ENCODE data around the gene AJAP1. TPM values are rescaled to one million over a fixed set of nuclear protein-coding genes. Genes with fewer than 3 reads are reported as not detected.

Gene AJAP1
- total and polyA plus RNA-seq, 12 donors = 0.07 to 2.2 (median 0.44) TPM

DNA sequence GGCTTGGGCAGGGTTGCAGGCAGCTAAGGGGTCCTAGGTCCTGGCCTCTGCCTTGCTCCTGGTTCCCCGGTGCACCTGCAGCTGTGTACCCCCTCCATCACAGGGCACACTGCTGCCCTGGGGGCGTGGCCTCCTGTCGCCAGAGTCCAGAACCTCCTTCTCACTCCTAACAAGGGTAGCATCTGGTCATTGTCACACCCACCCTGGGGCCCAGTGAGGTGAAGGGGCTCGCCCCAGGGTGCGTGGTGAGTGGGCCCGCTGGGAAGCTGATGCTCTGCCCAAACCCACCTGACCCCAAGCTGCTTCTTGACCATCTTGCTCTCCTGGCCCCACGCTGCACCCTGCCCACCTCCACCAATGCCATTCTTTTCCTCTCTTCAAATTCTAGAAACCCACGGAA lies 44.5 kb downstream of the AJAP1 start:
- 77 to 93% (median 89%) methylated on average over 2 to 8 of the region's 8 CpGs for WGBS, 4 donors
- Histone ChIP-seq H3K27ac (no peak overlapping the region), H3K4me3 (no peak overlapping the region), H3K9me3 (replicated peaks in 1 of 3) (no peaks in the 10 kb centered on the region), H3K27me3 (no peaks in the 10 kb centered on the region), H3K4me1 (replicated peaks in 1 of 2) (no peaks in the 10 kb centered on the region), H3K36me3 (replicated peaks in 1 of 2) (no peaks in the 10 kb centered on the region)
- TF ChIP-seq POLR2A (IDR thresholded peaks at IDR 0.05) = no peak
- TF ChIP-seq, protein P1, sequence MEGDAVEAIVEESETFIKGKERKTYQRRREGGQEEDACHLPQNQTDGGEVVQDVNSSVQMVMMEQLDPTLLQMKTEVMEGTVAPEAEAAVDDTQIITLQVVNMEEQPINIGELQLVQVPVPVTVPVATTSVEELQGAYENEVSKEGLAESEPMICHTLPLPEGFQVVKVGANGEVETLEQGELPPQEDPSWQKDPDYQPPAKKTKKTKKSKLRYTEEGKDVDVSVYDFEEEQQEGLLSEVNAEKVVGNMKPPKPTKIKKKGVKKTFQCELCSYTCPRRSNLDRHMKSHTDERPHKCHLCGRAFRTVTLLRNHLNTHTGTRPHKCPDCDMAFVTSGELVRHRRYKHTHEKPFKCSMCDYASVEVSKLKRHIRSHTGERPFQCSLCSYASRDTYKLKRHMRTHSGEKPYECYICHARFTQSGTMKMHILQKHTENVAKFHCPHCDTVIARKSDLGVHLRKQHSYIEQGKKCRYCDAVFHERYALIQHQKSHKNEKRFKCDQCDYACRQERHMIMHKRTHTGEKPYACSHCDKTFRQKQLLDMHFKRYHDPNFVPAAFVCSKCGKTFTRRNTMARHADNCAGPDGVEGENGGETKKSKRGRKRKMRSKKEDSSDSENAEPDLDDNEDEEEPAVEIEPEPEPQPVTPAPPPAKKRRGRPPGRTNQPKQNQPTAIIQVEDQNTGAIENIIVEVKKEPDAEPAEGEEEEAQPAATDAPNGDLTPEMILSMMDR (IDR thresholded peaks at IDR 0.05) = no peak
- DNase-seq = no peak
- intact Hi-C loops (cut with DNase I) = no loop called here

DNA sequence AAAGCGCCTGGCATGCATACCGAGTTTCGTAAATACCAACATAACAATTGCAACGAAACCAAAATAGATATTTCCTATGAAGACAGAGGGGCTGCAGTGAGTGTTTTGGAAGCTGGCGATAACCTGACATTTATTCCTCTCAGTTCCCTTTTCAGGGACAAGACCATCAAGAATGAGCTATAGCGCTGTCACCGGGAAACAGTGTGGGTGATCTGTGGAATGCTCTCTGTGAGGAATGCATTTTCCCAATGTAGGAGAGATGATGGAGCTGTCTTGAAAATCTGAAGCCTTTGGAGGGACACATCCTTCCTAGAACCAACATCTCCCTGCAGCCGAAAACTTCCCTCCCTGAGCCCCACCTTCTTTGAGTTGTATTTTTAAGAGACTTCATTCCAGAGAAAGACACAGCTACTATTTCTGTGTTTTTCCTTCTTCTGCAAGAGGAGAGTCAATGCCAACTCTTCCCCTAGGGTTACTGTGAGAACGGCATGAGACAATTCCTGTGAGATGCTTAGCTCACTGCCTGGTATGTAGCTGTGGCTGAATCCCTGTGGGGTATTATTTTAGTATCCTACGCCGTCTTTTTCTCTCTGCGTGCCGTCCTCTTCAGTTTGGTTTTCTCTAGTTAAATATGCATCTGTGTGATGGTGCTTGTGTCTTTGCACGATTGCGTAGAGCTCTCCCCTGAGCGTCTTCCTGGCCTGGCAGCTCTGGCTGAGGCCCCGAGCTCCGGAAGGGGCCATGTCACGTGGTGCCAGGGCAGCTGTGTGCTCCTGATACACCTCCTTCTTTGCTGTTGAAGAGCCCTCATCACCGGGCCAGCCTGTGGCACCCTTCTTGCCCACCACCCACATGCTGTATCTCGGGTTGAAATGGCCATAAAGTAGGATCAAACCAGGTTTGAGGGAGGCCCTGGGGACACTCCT lies 45.2 kb downstream of the AJAP1 start:
- intact Hi-C loops (cut with DNase I) = no loop called here
- WGBS, 4 donors = 75 to 78% (median 77%) methylated on average over 20 to 21 of the region's 21 CpGs
- H3K36me3 ChIP-seq (replicated peaks in 1 of 2) = no peaks in the 10 kb centered on the region
- no peaks in the 10 kb centered on the region for H3K4me1 ChIP-seq (replicated peaks in 1 of 2)
- H3K27me3 ChIP-seq = no peaks in the 10 kb centered on the region
- TF ChIP-seq, protein P1 (IDR thresholded peaks at IDR 0.05) = no peak
- no peak for TF ChIP-seq POLR2A (IDR thresholded peaks at IDR 0.05)
- H3K4me3 ChIP-seq = no peak overlapping the region
- H3K27ac ChIP-seq = no peak overlapping the region
- no peak for DNase-seq
- no peaks in the 10 kb centered on the region for H3K9me3 ChIP-seq (replicated peaks in 1 of 3)

DNA sequence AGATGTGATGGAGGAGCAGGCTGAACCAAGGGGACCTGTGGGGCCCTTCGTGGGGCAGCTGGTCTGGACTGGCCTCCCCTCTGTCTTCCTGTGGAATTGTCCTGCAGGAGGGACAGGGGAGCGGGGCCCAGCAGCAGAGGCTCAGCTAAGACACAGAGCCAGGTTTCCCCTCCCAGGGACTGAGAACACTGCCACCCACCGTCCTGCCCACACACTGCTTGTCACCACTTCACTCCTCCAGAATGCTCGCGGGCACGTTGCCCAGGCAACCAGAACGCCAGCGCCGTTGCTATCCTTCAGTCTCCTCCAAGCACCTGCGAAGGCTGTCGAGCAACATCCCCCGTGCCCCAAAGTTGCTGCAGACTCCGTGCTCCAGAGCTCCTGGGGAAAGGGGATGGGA lies 46.4 kb downstream of the AJAP1 start:
- no peak overlapping the region for H3K27ac ChIP-seq
- no peaks in the 10 kb centered on the region for H3K9me3 ChIP-seq (replicated peaks in 1 of 3)
- DNase-seq = peak in 2 of 7 donors; percentile 24 to 59
- no peaks in the 10 kb centered on the region for H3K27me3 ChIP-seq
- TF ChIP-seq, protein P1 (IDR thresholded peaks at IDR 0.05) = no peak
- TF ChIP-seq POLR2A (IDR thresholded peaks at IDR 0.05) = no peak
- no peaks in the 10 kb centered on the region for H3K36me3 ChIP-seq (replicated peaks in 1 of 2)
- WGBS, 4 donors = 55 to 80% (median 62%) methylated on average over 3 to 13 of the region's 13 CpGs
- H3K4me3 ChIP-seq = no peak overlapping the region
- H3K4me1 ChIP-seq (replicated peaks in 1 of 2) = no peaks in the 10 kb centered on the region
- intact Hi-C loops (cut with DNase I) = no loop called here

DNA sequence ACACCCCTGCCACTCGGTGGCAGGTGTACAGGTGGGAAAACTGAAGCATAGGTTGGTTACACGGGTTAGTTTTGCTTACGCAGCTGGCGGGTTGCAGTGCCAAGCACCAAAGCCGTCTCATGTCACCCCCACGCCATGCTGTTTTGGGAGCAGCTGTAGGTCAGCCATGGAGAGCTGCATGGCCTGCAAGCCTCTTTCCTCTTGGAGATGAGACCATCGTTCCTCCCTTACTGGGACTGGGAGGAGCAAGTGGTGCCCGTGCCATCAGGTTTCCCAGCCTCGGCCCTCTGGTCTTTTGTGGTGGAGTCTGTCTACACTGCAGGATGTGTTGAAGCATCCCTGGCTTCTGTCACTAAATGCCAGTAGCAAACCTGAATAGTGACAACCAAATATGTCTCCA lies 46.9 kb downstream of the AJAP1 start:
- H3K36me3 ChIP-seq (replicated peaks in 1 of 2) = no peaks in the 10 kb centered on the region
- H3K4me3 ChIP-seq = no peak overlapping the region
- intact Hi-C loops (cut with DNase I) = no loop called here
- H3K27me3 ChIP-seq = no peaks in the 10 kb centered on the region
- 65 to 89% (median 83%) methylated on average over 7 to 9 of the region's 9 CpGs for WGBS, 4 donors
- H3K4me1 ChIP-seq (replicated peaks in 1 of 2) = no peaks in the 10 kb centered on the region
- no peaks in the 10 kb centered on the region for H3K9me3 ChIP-seq (replicated peaks in 1 of 3)
- DNase-seq = no peak
- no peak overlapping the region for H3K27ac ChIP-seq
- TF ChIP-seq, protein P1 (IDR thresholded peaks at IDR 0.05) = no peak
- TF ChIP-seq POLR2A (IDR thresholded peaks at IDR 0.05) = no peak
